Thyroid gland (tissue), 4 donors: Measurements from ENCODE around the gene F11R. TPM values are rescaled to one million over a fixed set of nuclear protein-coding genes. Genes with fewer than 3 reads are reported as not detected.
A peak's percentile ranks its signal among the peaks of the same experiment; 100 is the strongest.
"Not testable (repeated sequence)": the region's sequence is repeated elsewhere in the genome, so short reads cannot be mapped to it uniquely, and the experiment has no call there.

Experiments
- DNase-seq, 2 donors: peaks; one replicate each; pipeline ENCODE4 v3.0.0-alpha.2; 2019
- H3K27ac ChIP-seq, 3 donors: fragments of 200-600 bp; sonication (generic); 1 replicate in 2 of 3; 2 replicates in 1 of 3; pipeline ENCODE4 v1.5.1; 2016 to 2019; ENCODE audit warnings: mild to moderate bottlenecking in 1 of 3, moderate library complexity in 1 of 3
- H3K27me3 ChIP-seq: fragments of 200-600 bp; sonication (generic); one replicate; pipeline ENCODE4 v1.5.1; 2019
- H3K36me3 ChIP-seq, 2 donors: fragments of 200-600 bp; sonication (generic); one replicate each; pipeline ENCODE4 v1.5.1; 2016 to 2019
- H3K4me1 ChIP-seq, 2 donors: fragments of 200-600 bp; sonication (generic); one replicate each; pipeline ENCODE4 v1.5.1; 2017 to 2019
- H3K4me3 ChIP-seq, 3 donors: fragments of 200-600 bp; sonication (generic); replicated peaks in 1 of 3; 1 replicate in 2 of 3; 2 replicates in 1 of 3; pipeline ENCODE4 v1.5.1; 2016; ENCODE audit warnings: mild to moderate bottlenecking in 1 of 3
- H3K9me3 ChIP-seq: fragments of 200-600 bp; sonication (generic); one replicate; pipeline ENCODE4 v1.5.1; 2017
- CTCF ChIP-seq, 6 experiments: fragments of 200-600 bp in 3 of 6; fragments of 450-650 bp in 3 of 6; sonication (generic) in 3 of 6; IDR thresholded peaks; one replicate each; pipeline ENCODE4 v1.5.1; 2016 to 2019; ENCODE audit warnings: antibody characterized with exemption in 6 of 6, mild to moderate bottlenecking in 2 of 6, inconsistent platforms in 1 of 6, moderate library complexity in 1 of 6
- POLR2A ChIP-seq, 2 donors: fragments of 450-650 bp; IDR thresholded peaks; one replicate each; pipeline ENCODE4 v1.6.1; 2017; ENCODE audit warnings: antibody characterized with exemption in 2 of 2, mild to moderate bottlenecking in 2 of 2, moderate library complexity in 1 of 2
- WGBS, 2 donors: methylation state at CpG; one replicate each; pipeline ENCODE4 v1.1.5; 2017; 5-methylcytosine and 5-hydroxymethylcytosine counted together
- intact Hi-C: fragments of 100-400 bp; cut with DNase I; formaldehyde crosslinking; loops from one replicate; pipeline ENCODE4 v1.15.1; 2023
- total RNA-seq, 4 donors: library from RNA; depleted of rRNA; stranded (reverse); fragments of >200 nt; gene quantifications; one replicate each; pipeline ENCODE4 v1.2.3, GENCODE V29; 2016

The F11R gene
- total RNA-seq, 4 donors from 2014 or later = 80.8 to 122 (median 98.3) TPM

- no peak overlapping the region for H3K4me3 ChIP-seq
- H3K36me3 ChIP-seq = peaks cover 0 to 5% of the 10 kb centered on the region in 2 donors
- no peak overlapping the region for H3K27ac ChIP-seq
- no peak for DNase-seq
- 79 to 81% methylated on average over 14 of the region's 14 CpGs for WGBS, 2 donors
- no peaks in the 10 kb centered on the region for H3K27me3 ChIP-seq
- peaks cover 0 to 9% of the 10 kb centered on the region in 2 donors for H3K4me1 ChIP-seq
- intact Hi-C loops = no loop called here
- peak in 4 of 6 experiments; percentile 32 to 67 (median 48) for TF ChIP-seq CTCF (IDR thresholded peaks at IDR 0.05)
- TF ChIP-seq POLR2A (IDR thresholded peaks at IDR 0.05) = no peak
- H3K9me3 ChIP-seq = no peaks in the 10 kb centered on the region
Measured at GRCh38 chr1:160993544-160994193, 27.3 kb downstream of the F11R start.

- H3K27ac ChIP-seq, intact Hi-C loops, H3K4me1 ChIP-seq, H3K9me3 ChIP-seq, H3K4me3 ChIP-seq, H3K27me3 ChIP-seq, DNase-seq, H3K36me3 ChIP-seq: not testable (repeated sequence)
- WGBS, 2 donors = 92 to 96% methylated on average over 4 of the region's 4 CpGs
Measured at GRCh38 chr1:160992036-160992435, 28.9 kb downstream of the F11R start.

- intact Hi-C loops = no loop called here
- WGBS, 2 donors = 75 to 76% methylated on average over 8 of the region's 8 CpGs
Measured at GRCh38 chr1:160987359-160988050, 33.4 kb downstream of the F11R start.

GRCh38 chr1:160985723-160986122 lies 35.2 kb downstream of the F11R start:
- no peak for DNase-seq
- 93 to 95% methylated on average over 4 of the region's 4 CpGs for WGBS, 2 donors
- TF ChIP-seq CTCF (IDR thresholded peaks at IDR 0.05) = no peak
- TF ChIP-seq POLR2A (IDR thresholded peaks at IDR 0.05) = no peak
- H3K9me3 ChIP-seq = no peaks in the 10 kb centered on the region
- no peak overlapping the region for H3K27ac ChIP-seq
- no peak overlapping the region for H3K4me3 ChIP-seq
- H3K4me1 ChIP-seq = peaks cover 3 to 8% of the 10 kb centered on the region in 2 donors
- no peaks in the 10 kb centered on the region for H3K36me3 ChIP-seq
- intact Hi-C loops = no loop called here
- no peaks in the 10 kb centered on the region for H3K27me3 ChIP-seq

More at GRCh38 chr1:160987359-160988050, 33.4 kb downstream of the F11R start:
- H3K4me1 ChIP-seq = no peaks in the 10 kb centered on the region
- no peaks in the 10 kb centered on the region for H3K9me3 ChIP-seq
- no peak for DNase-seq
- no peaks in the 10 kb centered on the region for H3K36me3 ChIP-seq
- no peak overlapping the region for H3K4me3 ChIP-seq
- no peak overlapping the region for H3K27ac ChIP-seq
- H3K27me3 ChIP-seq = no peaks in the 10 kb centered on the region
- TF ChIP-seq POLR2A (IDR thresholded peaks at IDR 0.05) (no peak), CTCF (IDR thresholded peaks at IDR 0.05) (no peak)

GRCh38 chr1:160981584-160982411 lies 39.2 kb downstream of the F11R start:
- DNase-seq = no peak
- Histone ChIP-seq H3K27ac (no peak overlapping the region), H3K36me3 (no peaks in the 10 kb centered on the region), H3K4me3 (no peak overlapping the region), H3K4me1 (peaks cover 3 to 8% of the 10 kb centered on the region in 2 donors), H3K9me3 (no peaks in the 10 kb centered on the region), H3K27me3 (no peaks in the 10 kb centered on the region)
- intact Hi-C loops = no loop called here
- no peak for TF ChIP-seq POLR2A (IDR thresholded peaks at IDR 0.05)
- TF ChIP-seq CTCF (IDR thresholded peaks at IDR 0.05) = no peak
- 4% methylated on average over 36 to 41 of the region's 42 CpGs for WGBS, 2 donors
